ENCODE results near the gene SIPA1L3.
"Not testable (repeated sequence)": the region's sequence is repeated elsewhere in the genome, so short reads cannot be mapped to it uniquely, and the experiment has no call there.

SIPA1L3 gene

GRCh38 chr19:38021352-38021751 lies 114.3 kb downstream of the SIPA1L3 start:
- DNase-seq (ENCODE audit: low read depth, low spot score), result no peak

GRCh38 chr19:38022791-38023670 lies 116.0 kb downstream of the SIPA1L3 start:
- no peak for DNase-seq (ENCODE audit: low read depth, low spot score)

- no peak for DNase-seq (ENCODE audit: low read depth, low spot score)
Observed at GRCh38 chr19:38023671-38024541, 116.9 kb downstream of the SIPA1L3 start.

GRCh38 chr19:38024992-38025908 lies 118.2 kb downstream of the SIPA1L3 start:
- DNase-seq (ENCODE audit: low read depth, low spot score), result peak; percentile 29

GRCh38 chr19:38025909-38026307 lies 118.9 kb downstream of the SIPA1L3 start:
- no peak for DNase-seq (ENCODE audit: low read depth, low spot score)

- DNase-seq (ENCODE audit: low read depth, low spot score), result no peak
Observed at GRCh38 chr19:38028913-38029510, 122.0 kb downstream of the SIPA1L3 start.

- DNase-seq (ENCODE audit: low read depth, low spot score), result not testable (repeated sequence)
Observed at GRCh38 chr19:38030001-38030400, 123.0 kb downstream of the SIPA1L3 start.

- no peak for DNase-seq (ENCODE audit: low read depth, low spot score)
Observed at GRCh38 chr19:38030686-38031422, 123.8 kb downstream of the SIPA1L3 start.

- DNase-seq (ENCODE audit: low read depth, low spot score), result no peak
Observed at GRCh38 chr19:38031423-38031770, 124.4 kb downstream of the SIPA1L3 start.

- no peak for DNase-seq (ENCODE audit: low read depth, low spot score)
Observed at GRCh38 chr19:38032151-38032550, 125.1 kb downstream of the SIPA1L3 start.

- DNase-seq (ENCODE audit: low read depth, low spot score), result no peak
Observed at GRCh38 chr19:38032951-38033350, 125.9 kb downstream of the SIPA1L3 start.

GRCh38 chr19:38033658-38034491 lies 126.9 kb downstream of the SIPA1L3 start:
- peak; percentile 82 for DNase-seq (ENCODE audit: low read depth, low spot score)

GRCh38 chr19:38034492-38034860 lies 127.5 kb downstream of the SIPA1L3 start:
- no peak for DNase-seq (ENCODE audit: low read depth, low spot score)

- DNase-seq (ENCODE audit: low read depth, low spot score), result no peak
Observed at GRCh38 chr19:38035515-38036495, 128.8 kb downstream of the SIPA1L3 start.

GRCh38 chr19:38036707-38037611 lies 130.0 kb downstream of the SIPA1L3 start:
- no peak for DNase-seq (ENCODE audit: low read depth, low spot score)

- DNase-seq (ENCODE audit: low read depth, low spot score), result no peak
Observed at GRCh38 chr19:38039966-38040365, 133.0 kb downstream of the SIPA1L3 start.

GRCh38 chr19:38042132-38042531 lies 135.1 kb downstream of the SIPA1L3 start:
- DNase-seq (ENCODE audit: low read depth, low spot score), result no peak

Data from ELF-1 (cell line).